DOHH2 (cell line): ENCODE data around the gene DCTN4.
"Not testable (repeated sequence)": the region's sequence is repeated elsewhere in the genome, so short reads cannot be mapped to it uniquely, and the experiment has no call there.

Source experiments
- CTCF ChIP-seq: fragments of 200-600 bp; sonication (generic); IDR thresholded peaks from one replicate; pipeline ENCODE4 v1.5.1; 2014; ENCODE audit warnings: antibody characterized with exemption, mild to moderate bottlenecking, low read depth, low read length; ENCODE audit not compliant: poor library complexity, severe bottlenecking
- EZH2phosphoT487 ChIP-seq: fragments of 200-600 bp; sonication (generic); IDR thresholded peaks from 2 replicates; pipeline ENCODE4 v1.6.1; 2017; ENCODE audit warnings: borderline replicate concordance, mild to moderate bottlenecking, antibody characterized with exemption, low read length, moderate library complexity, mixed read lengths

- TF ChIP-seq CTCF, EZH2phosphoT487: not testable (repeated sequence)
These were observed 15.7 kb downstream of the DCTN4 start for GRCh38 chr5:150743142-150743488.
